GM12878 (cell line): Measurements from ENCODE around the gene TARDBP. TPM values are rescaled to one million over a fixed set of nuclear protein-coding genes. Genes with fewer than 3 reads are reported as not detected.

ENCODE experiments used
- ATAC-seq: fragments of 200-7000 bp; cut with Tn5 transposase; 3 replicates; pipeline ENCODE4 v1.9.1; 2020; ENCODE audit warnings: mild to moderate bottlenecking, moderate library complexity
- BruUV-seq: library from RNA; stranded (reverse); fragments of 400-500 nt; replicated peaks from 2 replicates; lab custom pipeline; 2021; lab: Mats Ljungman, UMichigan
- CTCF ChIA-PET: fragments of 300-600 bp; sonication (Branson Sonifier 250); formaldehyde crosslinking; extraction: SDS; loops from one replicate; lab custom pipeline; 2021; ENCODE audit warnings: inconsistent platforms; lab: Yijun Ruan, JAX
- POLR2A ChIA-PET: fragments of 350-600 bp; formaldehyde crosslinking; extraction: SDS; loops from one replicate; lab custom pipeline; 2021; ENCODE audit warnings: inconsistent platforms; lab: Charles Lee
- RAD21 ChIA-PET: fragments of 300-600 bp; sonication (Branson Sonifier 250); formaldehyde crosslinking; loops from one replicate; lab custom pipeline; 2023; ENCODE audit warnings: antibody characterized with exemption; ENCODE audit not compliant: unreplicated experiment; lab: Charles Lee
- SMC1A ChIA-PET: fragments of 300-600 bp; sonication (Branson Sonifier 250); formaldehyde crosslinking; loops from one replicate; lab custom pipeline; 2023; ENCODE audit not compliant: unreplicated experiment, uncharacterized antibody; lab: Charles Lee
- DNase-seq: peaks from one replicate; pipeline ENCODE4 v3.0.0-alpha.2; 2011; ENCODE audit warnings: low read depth, low spot score
- FAIRE-seq: peaks from 3 replicates; lab custom pipeline; 2011; peaks lifted over from hg19 to GRCh38; lab: Jason Lieb, UNC
- H2AFZ ChIP-seq: 2 replicates; pipeline ENCODE4 v1.6.0; 2011; ENCODE audit warnings: low read depth, low read length, control low read depth; ENCODE audit not compliant: control insufficient read depth
- H3K27ac ChIP-seq: 2 replicates; pipeline ENCODE4 v1.5.1; 2011; ENCODE audit warnings: control low read depth; ENCODE audit not compliant: control insufficient read depth, insufficient read depth
- H3K27me3 ChIP-seq, 2 experiments: replicated peaks in 1 of 2; 2 replicates each; pipeline versions ENCODE4 v1.6.0 to v1.6.1; 2011; ENCODE audit warnings: low read length in 1 of 2; ENCODE audit not compliant: control insufficient read depth in 2 of 2, insufficient read depth in 2 of 2
- H3K36me3 ChIP-seq, 2 experiments: 2 replicates each; pipeline ENCODE4 v1.5.1; 2011; ENCODE audit warnings: low read length in 1 of 2; ENCODE audit not compliant: control insufficient read depth in 2 of 2, insufficient read depth in 2 of 2
- H3K4me1 ChIP-seq: 2 replicates; pipeline ENCODE4 v1.6.1; 2011; ENCODE audit warnings: mild to moderate bottlenecking, low read length, moderate library complexity, mixed read lengths; ENCODE audit not compliant: control insufficient read depth, insufficient read depth
- H3K4me2 ChIP-seq: 2 replicates; pipeline ENCODE4 v1.6.0; 2011; ENCODE audit warnings: control low read depth; ENCODE audit not compliant: control insufficient read depth, insufficient read depth
- H3K4me3 ChIP-seq: fragments of 200-600 bp; sonication (generic); 2 replicates; pipeline ENCODE4 v1.5.1; 2016
- H3K79me2 ChIP-seq: 2 replicates; pipeline ENCODE4 v1.6.0; 2011; ENCODE audit warnings: low read length; ENCODE audit not compliant: control insufficient read depth, insufficient read depth
- H3K9ac ChIP-seq: 2 replicates; pipeline ENCODE4 v1.8.0; 2011; ENCODE audit warnings: low read length, control low read depth, mixed read lengths; ENCODE audit not compliant: control insufficient read depth, insufficient read depth
- H3K9me3 ChIP-seq: replicated peaks from 3 replicates; pipeline ENCODE4 v1.5.1; 2011; ENCODE audit warnings: mild to moderate bottlenecking, low read length; ENCODE audit not compliant: control insufficient read depth, insufficient read depth
- H4K20me1 ChIP-seq: 2 replicates; pipeline ENCODE4 v1.6.0; 2011; ENCODE audit not compliant: control insufficient read depth, insufficient read depth
- E2F4 ChIP-seq: IDR thresholded peaks from 2 replicates; pipeline ENCODE4 v1.6.1; 2012; ENCODE audit warnings: low read depth, low read length, improper control_type of control experiment
- ELK1 ChIP-seq: IDR thresholded peaks from 2 replicates; pipeline ENCODE4 v1.6.1; 2012; ENCODE audit warnings: low read depth, low read length, improper control_type of control experiment
- JUNB ChIP-seq: IDR thresholded peaks from 2 replicates; pipeline ENCODE4 v1.6.1; 2016; ENCODE audit warnings: antibody characterized with exemption, mild to moderate bottlenecking
- MLLT1 ChIP-seq: fragments of 450-650 bp; IDR thresholded peaks from 2 replicates; pipeline ENCODE4 v1.6.1; 2016; ENCODE audit warnings: mild to moderate bottlenecking
- MYC ChIP-seq: IDR thresholded peaks from 2 replicates; pipeline ENCODE4 v1.6.1; 2011; ENCODE audit warnings: mild to moderate bottlenecking, low read length, moderate library complexity, inconsistent platforms; ENCODE audit not compliant: insufficient read depth, insufficient replicate concordance, insufficient read length, severe bottlenecking
- SMARCA5 ChIP-seq: fragments of 450-650 bp; IDR thresholded peaks from 2 replicates; pipeline ENCODE4 v1.6.1; 2017; ENCODE audit warnings: mild to moderate bottlenecking
- SPI1 ChIP-seq: IDR thresholded peaks from 2 replicates; pipeline ENCODE4 v1.6.1; 2011; ENCODE audit warnings: low read depth, mild to moderate bottlenecking, low read length, moderate library complexity, borderline replicate concordance; ENCODE audit not compliant: insufficient read depth
- ZNF274 ChIP-seq: IDR thresholded peaks from one replicate; pipeline ENCODE4 v1.8.0; 2011; ENCODE audit not compliant: insufficient read length, insufficient read depth
- ZNF384 ChIP-seq: IDR thresholded peaks from 2 replicates; pipeline ENCODE4 v1.6.1; 2012; ENCODE audit warnings: low read depth, mild to moderate bottlenecking, low read length, improper control_type of control experiment, borderline replicate concordance
- WGBS: methylation state at CpG from one replicate; pipeline ENCODE4 v1.1.6; 2016; ENCODE audit warnings: low lambda C conversion rate; ENCODE audit not compliant: insufficient replicate concordance, insufficient coverage; ENCODE audit errors: missing lambda C conversion rate; 5-methylcytosine and 5-hydroxymethylcytosine counted together
- in situ Hi-C: fragments of 300-500 bp; cut with MboI; formaldehyde crosslinking; loops from 9 replicates; pipeline ENCODE4 v1.14.3; 2018; ENCODE audit warnings: mixed read lengths
- intact Hi-C: fragments of 100-400 bp; cut with micrococcal nuclease; formaldehyde crosslinking; loops from one replicate; pipeline ENCODE4 v1.14.2; 2022; ENCODE audit not compliant: unreplicated experiment
- polyA plus RNA-seq, 11 experiments: library from polyadenylated mRNA; depleted of rRNA in 4 of 11; unstranded in 6 of 11; stranded (reverse) in 5 of 11; fragments of >200 nt; fragmentation: Nextera tagmentation in 4 of 11; fragmentation: Illumina TruSeq in 1 of 11; extraction: Ambion mirVana in 4 of 11; extraction: Trizol in 1 of 11; gene quantifications; 1 replicate in 1 of 11; 2 replicates in 10 of 11; pipeline versions ENCODE4 v1.2.1 to v1.2.3, GENCODE V29; 2011 to 2016; ENCODE audit warnings: inconsistent platforms in 2 of 11, missing spikeins in 2 of 11, low read depth in 1 of 11
- total RNA-seq, 4 experiments: library from RNA; depleted of rRNA in 3 of 4; stranded (reverse); fragments of >200 nt in 3 of 4; fragmentation: Illumina TruSeq in 1 of 4; extraction: Trizol in 1 of 4; gene quantifications; 2 replicates each; pipeline versions ENCODE4 v1.2.1 to v1.2.3, GENCODE V29; 2013 to 2021

Gene TARDBP
- total and polyA plus RNA-seq, 10 of the 15 experiments (the other 5 are each of a cell fraction or from before 2014, with no cell fraction given) = 55.6 to 318 (median 192) TPM

- Histone ChIP-seq H3K27me3 (no peaks in the 10 kb centered on the region), H3K4me1 (peaks cover 13% of the 10 kb centered on the region), H3K4me2 (no peak overlapping the region), H3K9me3 (no peaks in the 10 kb centered on the region), H3K36me3 (peaks cover 36 to 40% of the 10 kb centered on the region in 2 experiments), H3K4me3 (no peak overlapping the region), H3K79me2 (no peaks in the 10 kb centered on the region), H2AFZ (no peak overlapping the region), H3K27ac (no peak overlapping the region), H3K9ac (no peak overlapping the region), H4K20me1 (no peaks in the 10 kb centered on the region)
- 53% methylated on average over 15 of the region's 15 CpGs for WGBS
- FAIRE-seq (no peak), ATAC-seq (no peak), DNase-seq (no peak)
- BruUV-seq = no TSS peak
- ChIA-PET CTCF (interaction anchor here (1.1 to 6.3 kb wide), 4 partner anchors 10 to 34 kb away, joined by 5 to 57 read pairs (median 8); partner anchors contain the start of gene SRM), RAD21 (interaction anchor here (4.6 kb wide), 1 partner anchor 34 kb away, joined by 52 read pairs; no protein-coding TSS in a partner anchor), POLR2A (interaction anchor here (1.1 kb wide), 1 partner anchor 11 kb away, joined by 3 read pairs; no protein-coding TSS in a partner anchor), SMC1A (interaction anchor here (1.4 to 2.7 kb wide), 3 partner anchors 27 to 106 kb away, joined by 3 to 35 read pairs (median 11); partner anchors contain the start of gene EXOSC10)
- intact Hi-C loops = loop anchor here (1.0 kb wide), 1 partner anchor 34 kb away; no protein-coding TSS in a partner anchor
- in situ Hi-C loops = no loop called here
- TF ChIP-seq ZNF384 = no peak
- TF ChIP-seq MYC = no peak
- TF ChIP-seq, all 136 proteins: peak for 0
Measured at GRCh38 chr1:11071463-11072215, 59.2 kb downstream of the TARDBP start.

- Histone ChIP-seq H3K27me3 (no peaks in the 10 kb centered on the region), H3K4me2 (peak overlapping the region; percentile 1; the same call in 1 of the 2 replicates), H3K4me3 (no peak overlapping the region), H2AFZ (no peak overlapping the region), H3K79me2 (no peaks in the 10 kb centered on the region), H3K9me3 (no peaks in the 10 kb centered on the region), H3K9ac (peak overlapping the region; percentile 27; the same call in 1 of the 2 replicates), H3K4me1 (peaks cover 13% of the 10 kb centered on the region), H4K20me1 (no peaks in the 10 kb centered on the region), H3K27ac (peak overlapping the region; percentile 62), H3K36me3 (peaks cover 39 to 40% of the 10 kb centered on the region in 2 experiments)
- ChIA-PET RAD21 (interaction anchor here (1.1 to 4.6 kb wide), 2 partner anchors 11 to 35 kb away, joined by 4 to 52 read pairs; no protein-coding TSS in a partner anchor), CTCF (interaction anchor here (0.7 to 6.3 kb wide), 8 partner anchors 9 to 578 kb away, joined by 3 to 57 read pairs (median 4); no protein-coding TSS in a partner anchor), POLR2A (no interaction called here), SMC1A (interaction anchor here (0.7 to 2.7 kb wide), 5 partner anchors 12 to 106 kb away, joined by 3 to 35 read pairs (median 5); partner anchors contain the start of gene EXOSC10)
- FAIRE-seq (peak; percentile 71), ATAC-seq (peak; percentile 83), DNase-seq (no peak)
- WGBS = 23% methylated on average over 13 of the region's 13 CpGs
- no TSS peak for BruUV-seq
- intact Hi-C loops = loop anchor here (1.0 kb wide), 1 partner anchor 35 kb away; no protein-coding TSS in a partner anchor
- in situ Hi-C loops = no loop called here
- no peak for TF ChIP-seq E2F4
- no peak for TF ChIP-seq SPI1
- no peak for TF ChIP-seq ZNF274
- no peak for TF ChIP-seq MLLT1
- TF ChIP-seq SMARCA5 = no peak
- no peak for TF ChIP-seq ELK1
- peak; percentile 44; the same call in 1 of the 2 replicates for TF ChIP-seq JUNB
Measured at GRCh38 chr1:11072216-11072917, 59.9 kb downstream of the TARDBP start.
